Stomach (tissue), 4 donors: ENCODE data around the gene PBXIP1.

Experiments used
- CTCF ChIP-seq, 7 experiments: fragments of 450-650 bp in 4 of 7; fragments of 200-600 bp in 3 of 7; sonication (generic) in 3 of 7; IDR thresholded peaks; one replicate each; pipeline ENCODE4 v1.5.1; 2016 to 2019; ENCODE audit warnings: antibody characterized with exemption in 7 of 7, control low read depth in 2 of 7, mild to moderate bottlenecking in 1 of 7
- EP300 ChIP-seq: sonication (generic); formaldehyde crosslinking; IDR thresholded peaks from one replicate; pipeline ENCODE4 v1.6.1; 2017; ENCODE audit warnings: antibody characterized with exemption
- POLR2A ChIP-seq, 4 donors: fragments of 450-650 bp; IDR thresholded peaks; one replicate each; pipeline ENCODE4 v1.6.1; 2016; ENCODE audit warnings: antibody characterized with exemption in 4 of 4, control low read depth in 2 of 4, mild to moderate bottlenecking in 1 of 4, moderate library complexity in 1 of 4

- TF ChIP-seq CTCF (IDR thresholded peaks at IDR 0.05) (no peak), POLR2A (IDR thresholded peaks at IDR 0.05) (no peak), EP300 (no peak)
Observed at GRCh38 chr1:154926201-154926600, 29.7 kb downstream of the PBXIP1 start.
